IMR-90 (cell line): ENCODE data around the gene TENM3. TPM values are rescaled to one million over a fixed set of nuclear protein-coding genes. Genes with fewer than 3 reads are reported as not detected.

Experiments used
- ATAC-seq: fragments of 200-7000 bp; cut with Tn5 transposase; 2 replicates; pipeline ENCODE4 v1.9.1; 2020; ENCODE audit warnings: low read depth, mild to moderate bottlenecking, moderate library complexity
- BruUV-seq: library from RNA; stranded (reverse); fragments of 400-500 nt; replicated peaks from 2 replicates; lab custom pipeline; 2021; lab: Mats Ljungman, UMichigan
- CTCF ChIA-PET: fragments of 300-600 bp; formaldehyde crosslinking; extraction: SDS; loops from one replicate; lab custom pipeline; 2021; ENCODE audit warnings: antibody characterized with exemption; lab: Yijun Ruan, JAX
- POLR2A ChIA-PET: fragments of 300-600 bp; sonication (Branson Sonifier 250); formaldehyde crosslinking; loops from one replicate; lab custom pipeline; 2022; ENCODE audit warnings: antibody characterized with exemption; ENCODE audit not compliant: unreplicated experiment; lab: Charles Lee
- DNase-seq: peaks from one replicate; pipeline ENCODE4 v3.0.0; 2013
- H2AFZ ChIP-seq: replicated peaks from 2 replicates; pipeline ENCODE3; 2013; ENCODE audit warnings: low read length, mild to moderate bottlenecking; ENCODE audit not compliant: poor library complexity
- H2AK5ac ChIP-seq: 2 replicates; pipeline ENCODE4 v1.6.1; 2013; ENCODE audit warnings: low read depth, low read length, inconsistent platforms
- H2AK9ac ChIP-seq: replicated peaks from 2 replicates; pipeline ENCODE3; 2013; ENCODE audit warnings: mild to moderate bottlenecking, low read depth, low read length, moderate library complexity; ENCODE audit not compliant: poor library complexity
- H2BK120ac ChIP-seq: 2 replicates; pipeline ENCODE4 v1.6.1; 2013; ENCODE audit warnings: low read depth, low read length, inconsistent platforms
- H2BK15ac ChIP-seq: 3 replicates; pipeline ENCODE4 v1.6.1; 2013; ENCODE audit warnings: low read depth, low read length, inconsistent platforms
- H2BK20ac ChIP-seq: 2 replicates; pipeline ENCODE4 v1.6.1; 2013; ENCODE audit warnings: low read depth, mild to moderate bottlenecking, inconsistent platforms, low read length, moderate library complexity
- H2BK5ac ChIP-seq: 2 replicates; pipeline ENCODE4 v1.6.1; 2013; ENCODE audit warnings: mild to moderate bottlenecking, low read depth, low read length, inconsistent platforms; ENCODE audit not compliant: poor library complexity, severe bottlenecking
- H3K14ac ChIP-seq: replicated peaks from 2 replicates; pipeline ENCODE4 v1.6.1; 2013; ENCODE audit warnings: low read depth, low read length, inconsistent platforms
- H3K18ac ChIP-seq: 2 replicates; pipeline ENCODE4 v1.6.1; 2013; ENCODE audit warnings: low read depth, low read length, control low read depth
- H3K23ac ChIP-seq: 2 replicates; pipeline ENCODE4 v1.6.1; 2013; ENCODE audit warnings: low read depth, low read length, inconsistent platforms
- H3K27ac ChIP-seq: 2 replicates; pipeline ENCODE4 v1.5.1; 2013; ENCODE audit warnings: mild to moderate bottlenecking, control low read depth, low read length; ENCODE audit not compliant: insufficient read depth
- H3K27me3 ChIP-seq: 2 replicates; pipeline ENCODE4 v1.6.1; 2013; ENCODE audit warnings: low read length; ENCODE audit not compliant: control insufficient read depth, insufficient read depth
- H3K36me3 ChIP-seq: 2 replicates; pipeline ENCODE4 v1.6.1; 2013; ENCODE audit warnings: low read length, mixed read lengths; ENCODE audit not compliant: control insufficient read depth, insufficient read depth
- H3K4ac ChIP-seq: 2 replicates; pipeline ENCODE4 v1.6.1; 2013; ENCODE audit warnings: low read depth, low read length, inconsistent platforms
- H3K4me1 ChIP-seq: 2 replicates; pipeline ENCODE4 v1.6.1; 2013; ENCODE audit warnings: low read length, mixed read lengths; ENCODE audit not compliant: control insufficient read depth, insufficient read depth
- H3K4me2 ChIP-seq: 2 replicates; pipeline ENCODE4 v1.6.1; 2013; ENCODE audit warnings: low read depth, mild to moderate bottlenecking, control low read depth, low read length, moderate library complexity
- H3K4me3 ChIP-seq: 2 replicates; pipeline ENCODE4 v1.5.1; 2013; ENCODE audit warnings: low read depth, mild to moderate bottlenecking, control low read depth, low read length, moderate library complexity; ENCODE audit not compliant: insufficient read depth
- H3K56ac ChIP-seq: 2 replicates; pipeline ENCODE4 v1.6.1; 2013; ENCODE audit warnings: low read length, inconsistent platforms; ENCODE audit not compliant: insufficient read depth; ENCODE audit errors: extremely low read depth
- H3K79me1 ChIP-seq, 2 experiments: 2 replicates each; pipeline ENCODE4 v1.6.1; 2013; ENCODE audit warnings: low read length in 2 of 2, inconsistent platforms in 1 of 2, low read depth in 1 of 2
- H3K9ac ChIP-seq: 2 replicates; pipeline ENCODE4 v1.6.1; 2013; ENCODE audit warnings: low read depth, low read length, control low read depth
- H3K9me1 ChIP-seq: 2 replicates; pipeline ENCODE4 v1.6.1; 2013; ENCODE audit warnings: low read length, inconsistent platforms; ENCODE audit not compliant: insufficient read depth
- H3K9me3 ChIP-seq: 2 replicates; pipeline ENCODE4 v1.6.1; 2013; ENCODE audit warnings: low read length; ENCODE audit not compliant: control insufficient read depth, insufficient read depth
- H4K20me1 ChIP-seq: 2 replicates; pipeline ENCODE4 v1.6.1; 2013; ENCODE audit warnings: low read length, inconsistent platforms; ENCODE audit not compliant: insufficient read depth
- H4K5ac ChIP-seq: 2 replicates; pipeline ENCODE4 v1.6.1; 2013; ENCODE audit warnings: mild to moderate bottlenecking, low read depth, low read length, control low read depth
- H4K8ac ChIP-seq, 2 experiments: 2 replicates each; pipeline ENCODE4 v1.6.1; 2013; ENCODE audit warnings: low read depth in 2 of 2, low read length in 2 of 2, control low read depth in 1 of 2, inconsistent platforms in 1 of 2
- H4K91ac ChIP-seq: 2 replicates; pipeline ENCODE4 v1.6.1; 2013; ENCODE audit warnings: low read depth, low read length, inconsistent platforms; ENCODE audit not compliant: insufficient read depth
- BHLHE40 ChIP-seq: fragments of 150-350 bp; IDR thresholded peaks from 2 replicates; pipeline ENCODE4 v1.6.1; 2016; ENCODE audit warnings: mild to moderate bottlenecking, low read depth, low read length
- CEBPB ChIP-seq: IDR thresholded peaks from 2 replicates; pipeline ENCODE4 v1.6.1; 2012; ENCODE audit warnings: low read depth, low read length, improper control_type of control experiment
- CHD1 ChIP-seq: IDR thresholded peaks from 2 replicates; pipeline ENCODE4 v1.6.1; 2012; ENCODE audit warnings: low read depth, low read length, improper control_type of control experiment
- FOS ChIP-seq: fragments of 150-350 bp; IDR thresholded peaks from 2 replicates; pipeline ENCODE4 v1.6.1; 2016; ENCODE audit warnings: low read depth, low read length
- MAFK ChIP-seq: IDR thresholded peaks from 2 replicates; pipeline ENCODE4 v1.6.1; 2012; ENCODE audit warnings: low read depth, low read length, improper control_type of control experiment
- MAZ ChIP-seq: IDR thresholded peaks from 2 replicates; pipeline ENCODE4 v1.6.1; 2012; ENCODE audit warnings: low read depth, mild to moderate bottlenecking, low read length, improper control_type of control experiment, moderate library complexity, borderline replicate concordance
- NFE2L2 ChIP-seq: fragments of 150-350 bp; IDR thresholded peaks from 2 replicates; pipeline ENCODE4 v1.6.1; 2016; ENCODE audit warnings: low read depth, mild to moderate bottlenecking, low read length
- POLR2A ChIP-seq: IDR thresholded peaks from 2 replicates; pipeline ENCODE4 v1.6.1; 2012; ENCODE audit warnings: mild to moderate bottlenecking, low read depth, low read length
- RAD21 ChIP-seq: IDR thresholded peaks from 2 replicates; pipeline ENCODE4 v1.6.1; 2012; ENCODE audit warnings: low read length, improper control_type of control experiment
- RCOR1 ChIP-seq: IDR thresholded peaks from 2 replicates; pipeline ENCODE4 v1.6.1; 2012; ENCODE audit warnings: mild to moderate bottlenecking, low read length, improper control_type of control experiment; ENCODE audit not compliant: insufficient replicate concordance
- RFX5 ChIP-seq: IDR thresholded peaks from 2 replicates; pipeline ENCODE4 v1.8.0; 2012; ENCODE audit warnings: low read depth, mild to moderate bottlenecking, low read length, moderate library complexity
- SMC3 ChIP-seq: fragments of 150-350 bp; IDR thresholded peaks from 2 replicates; pipeline ENCODE4 v1.6.1; 2016; ENCODE audit warnings: low read depth, mild to moderate bottlenecking, antibody characterized with exemption, low read length, moderate library complexity
- WGBS, 2 experiments: methylation state at CpG; one replicate each; pipeline versions ENCODE4 v1.1.5 to v1.1.7; 2013; ENCODE audit warnings: missing lambda C conversion rate in 2 of 2; ENCODE audit not compliant: insufficient read length in 1 of 2; ENCODE audit errors: extremely low coverage in 2 of 2; 5-methylcytosine and 5-hydroxymethylcytosine counted together
- dilution Hi-C: fragments of 300-500 bp; cut with HindIII; formaldehyde crosslinking; loops from one replicate; pipeline ENCODE4 v1.14.3; 2018; ENCODE audit warnings: low sequenced_read_pairs; ENCODE audit not compliant: unreplicated experiment
- in situ Hi-C: fragments of 300-500 bp; cut with MboI; formaldehyde crosslinking; loops from 3 replicates; pipeline ENCODE4 v1.14.3; 2019; ENCODE audit warnings: low sequenced_read_pairs, inconsistent platforms, mixed read lengths
- intact Hi-C: fragments of 100-400 bp; cut with micrococcal nuclease; formaldehyde crosslinking; loops from 2 replicates; pipeline ENCODE4 v1.10.0; 2022
- polyA plus RNA-seq, 3 experiments: library from polyadenylated mRNA; depleted of rRNA; stranded (reverse); fragments of >200 nt; gene quantifications; 2 replicates each; pipeline ENCODE4 v1.2.3, GENCODE V29; 2012; ENCODE audit warnings: low replicate concordance in 1 of 3
- total RNA-seq: library from RNA; depleted of rRNA; stranded (reverse); fragments of >200 nt; gene quantifications from 2 replicates; pipeline ENCODE4 v1.2.3, GENCODE V29; 2012
- TF ChIP-seq, protein P1 (sequence below): fragments of 150-350 bp; IDR thresholded peaks from 2 replicates; pipeline ENCODE4 v1.6.1; 2017; ENCODE audit warnings: mild to moderate bottlenecking, antibody characterized with exemption, low read length, low read depth
- TF ChIP-seq, protein P2 (sequence below): fragments of 150-350 bp; IDR thresholded peaks from 2 replicates; pipeline ENCODE4 v1.6.1; 2016; ENCODE audit warnings: low read depth, mild to moderate bottlenecking, low read length, moderate library complexity, borderline replicate concordance
- TF ChIP-seq, protein P3 (sequence below): conservative IDR thresholded peaks from 2 replicates; pipeline ENCODE4 v1.5.1; 2012; ENCODE audit warnings: mild to moderate bottlenecking, low read depth, low read length, improper control_type of control experiment

Gene TENM3
- total and polyA plus RNA-seq, 2 of the 4 experiments (the other 2 are of a cell fraction): 29.9 to 173 TPM

DNA sequence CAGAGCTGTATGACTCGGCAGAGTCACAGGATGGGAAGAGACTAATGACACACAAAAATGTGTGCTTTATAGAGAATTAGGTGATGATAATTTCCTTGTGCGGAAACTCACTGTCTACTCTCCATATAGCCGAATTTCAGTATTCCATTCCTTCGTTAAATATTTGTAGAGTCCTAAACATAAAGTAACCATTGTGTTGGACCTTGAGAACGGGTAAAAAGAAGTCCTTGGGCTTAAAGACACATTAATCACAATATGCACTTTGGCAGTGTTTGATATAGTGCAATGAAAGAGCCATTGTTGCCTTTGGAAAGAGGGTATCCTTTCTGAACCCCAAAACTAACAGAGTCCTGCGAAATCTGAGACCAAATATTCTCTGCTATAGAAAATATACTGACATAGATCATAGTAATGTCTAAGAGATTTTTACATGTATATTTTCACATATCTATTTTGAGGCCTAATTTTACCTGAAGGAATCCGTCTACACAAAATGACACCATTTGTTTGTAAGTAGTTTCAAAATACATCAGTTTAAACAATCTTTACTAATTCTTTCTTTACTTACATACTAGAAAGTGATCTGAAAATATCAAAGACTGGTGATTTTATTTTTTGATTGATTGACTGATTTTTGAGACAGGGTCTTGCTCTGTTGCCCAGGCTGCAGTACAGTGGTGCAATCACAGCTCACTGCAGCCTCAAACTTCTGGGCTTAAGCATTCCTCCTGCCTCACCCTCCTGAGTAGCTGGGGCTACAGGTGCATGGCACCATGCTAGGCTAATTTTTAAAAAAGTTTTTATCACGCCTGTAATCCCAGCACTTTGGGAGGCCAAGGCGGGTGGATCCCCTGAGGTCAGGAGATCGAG lies 377.1 kb downstream of the TENM3 start:
- H4K8ac ChIP-seq: no peak overlapping the region
- ATAC-seq (no peak), DNase-seq (no peak)
- no peak overlapping the region for H3K23ac ChIP-seq
- H3K9me1 ChIP-seq: 0 out of 2 replicates have a peak, but pooled peaks cover 5% of the 10 kb centered on the region
- no peak overlapping the region for H2AK5ac ChIP-seq
- H3K56ac ChIP-seq: no peak overlapping the region
- no peaks in the 10 kb centered on the region for H3K36me3 ChIP-seq
- in situ Hi-C loops: no loop called here
- H3K79me1 ChIP-seq: no peaks in the 10 kb centered on the region
- POLR2A ChIA-PET: no interaction called here
- H3K9me3 ChIP-seq: no peaks in the 10 kb centered on the region
- H3K4me3 ChIP-seq: no peak overlapping the region
- no TSS peak for BruUV-seq
- H3K4ac ChIP-seq: no peak overlapping the region
- no peak overlapping the region for H3K18ac ChIP-seq
- H3K9ac ChIP-seq: no peak overlapping the region
- dilution Hi-C loops: no loop called here
- no peak overlapping the region for H2BK20ac ChIP-seq
- no peak overlapping the region for H4K91ac ChIP-seq
- H4K5ac ChIP-seq: no peak overlapping the region
- intact Hi-C loops: no loop called here
- H3K27ac ChIP-seq: no peak overlapping the region
- no peak overlapping the region for H2BK5ac ChIP-seq
- no peaks in the 10 kb centered on the region for H3K27me3 ChIP-seq
- no peak overlapping the region for H3K4me2 ChIP-seq
- H3K14ac ChIP-seq: no peak overlapping the region
- H4K20me1 ChIP-seq: no peaks in the 10 kb centered on the region
- H2BK120ac ChIP-seq: no peak overlapping the region
- CTCF ChIA-PET: interaction anchor here (0.7 kb wide), 1 partner anchor 40 kb away, joined by 3 read pairs; no protein-coding TSS in a partner anchor
- H2AFZ ChIP-seq: no peak overlapping the region
- H2BK15ac ChIP-seq: no peak overlapping the region
- H3K4me1 ChIP-seq: no peaks in the 10 kb centered on the region
- H2AK9ac ChIP-seq: no peak overlapping the region
- 83% methylated on average over 2 of the region's 10 CpGs; no CpG with 5 or more reads in 1 of the 2 experiments for WGBS, 2 experiments
- TF ChIP-seq CEBPB (no peak), MAZ (no peak), RAD21 (no peak), RCOR1 (no peak), FOS (no peak), MAFK (no peak), BHLHE40 (no peak), RFX5 (no peak), NFE2L2 (no peak), CHD1 (no peak), SMC3 (no peak), POLR2A (no peak)
- TF ChIP-seq, protein P1, sequence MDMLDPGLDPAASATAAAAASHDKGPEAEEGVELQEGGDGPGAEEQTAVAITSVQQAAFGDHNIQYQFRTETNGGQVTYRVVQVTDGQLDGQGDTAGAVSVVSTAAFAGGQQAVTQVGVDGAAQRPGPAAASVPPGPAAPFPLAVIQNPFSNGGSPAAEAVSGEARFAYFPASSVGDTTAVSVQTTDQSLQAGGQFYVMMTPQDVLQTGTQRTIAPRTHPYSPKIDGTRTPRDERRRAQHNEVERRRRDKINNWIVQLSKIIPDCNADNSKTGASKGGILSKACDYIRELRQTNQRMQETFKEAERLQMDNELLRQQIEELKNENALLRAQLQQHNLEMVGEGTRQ: no peak
- TF ChIP-seq, protein P2, sequence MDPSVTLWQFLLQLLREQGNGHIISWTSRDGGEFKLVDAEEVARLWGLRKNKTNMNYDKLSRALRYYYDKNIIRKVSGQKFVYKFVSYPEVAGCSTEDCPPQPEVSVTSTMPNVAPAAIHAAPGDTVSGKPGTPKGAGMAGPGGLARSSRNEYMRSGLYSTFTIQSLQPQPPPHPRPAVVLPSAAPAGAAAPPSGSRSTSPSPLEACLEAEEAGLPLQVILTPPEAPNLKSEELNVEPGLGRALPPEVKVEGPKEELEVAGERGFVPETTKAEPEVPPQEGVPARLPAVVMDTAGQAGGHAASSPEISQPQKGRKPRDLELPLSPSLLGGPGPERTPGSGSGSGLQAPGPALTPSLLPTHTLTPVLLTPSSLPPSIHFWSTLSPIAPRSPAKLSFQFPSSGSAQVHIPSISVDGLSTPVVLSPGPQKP: no peak
- TF ChIP-seq, protein P3, sequence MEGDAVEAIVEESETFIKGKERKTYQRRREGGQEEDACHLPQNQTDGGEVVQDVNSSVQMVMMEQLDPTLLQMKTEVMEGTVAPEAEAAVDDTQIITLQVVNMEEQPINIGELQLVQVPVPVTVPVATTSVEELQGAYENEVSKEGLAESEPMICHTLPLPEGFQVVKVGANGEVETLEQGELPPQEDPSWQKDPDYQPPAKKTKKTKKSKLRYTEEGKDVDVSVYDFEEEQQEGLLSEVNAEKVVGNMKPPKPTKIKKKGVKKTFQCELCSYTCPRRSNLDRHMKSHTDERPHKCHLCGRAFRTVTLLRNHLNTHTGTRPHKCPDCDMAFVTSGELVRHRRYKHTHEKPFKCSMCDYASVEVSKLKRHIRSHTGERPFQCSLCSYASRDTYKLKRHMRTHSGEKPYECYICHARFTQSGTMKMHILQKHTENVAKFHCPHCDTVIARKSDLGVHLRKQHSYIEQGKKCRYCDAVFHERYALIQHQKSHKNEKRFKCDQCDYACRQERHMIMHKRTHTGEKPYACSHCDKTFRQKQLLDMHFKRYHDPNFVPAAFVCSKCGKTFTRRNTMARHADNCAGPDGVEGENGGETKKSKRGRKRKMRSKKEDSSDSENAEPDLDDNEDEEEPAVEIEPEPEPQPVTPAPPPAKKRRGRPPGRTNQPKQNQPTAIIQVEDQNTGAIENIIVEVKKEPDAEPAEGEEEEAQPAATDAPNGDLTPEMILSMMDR: no peak
